Epithelial cell of proximal tubule (primary cell): ENCODE measurements around the gene MYH9. TPM values are rescaled to one million over a fixed set of nuclear protein-coding genes. Genes with fewer than 3 reads are reported as not detected.
A peak's percentile ranks its signal among the peaks of the same experiment; 100 is the strongest.
"Not testable (repeated sequence)": the region's sequence is repeated elsewhere in the genome, so short reads cannot be mapped to it uniquely, and the experiment has no call there.

ENCODE experiments used
- DNase-seq: peaks from one replicate; pipeline ENCODE4 v3.0.0-alpha.2; 2011; ENCODE audit warnings: low read depth
- H3K4me3 ChIP-seq: 2 replicates; pipeline ENCODE4 v1.5.1; 2011; ENCODE audit warnings: low read depth, mild to moderate bottlenecking, low read length
- total RNA-seq: library from RNA; depleted of rRNA; stranded (reverse); fragments of >200 nt; gene quantifications from 2 replicates; pipeline ENCODE4 v1.2.3, GENCODE V29; 2015
- TF ChIP-seq, protein P1 (sequence below): conservative IDR thresholded peaks from 2 replicates; pipeline ENCODE4 v1.5.1; 2012; ENCODE audit warnings: low read depth, mild to moderate bottlenecking, low read length

Gene MYH9
- total RNA-seq, 1 donor from 2014 or later, result 896 TPM

DNA sequence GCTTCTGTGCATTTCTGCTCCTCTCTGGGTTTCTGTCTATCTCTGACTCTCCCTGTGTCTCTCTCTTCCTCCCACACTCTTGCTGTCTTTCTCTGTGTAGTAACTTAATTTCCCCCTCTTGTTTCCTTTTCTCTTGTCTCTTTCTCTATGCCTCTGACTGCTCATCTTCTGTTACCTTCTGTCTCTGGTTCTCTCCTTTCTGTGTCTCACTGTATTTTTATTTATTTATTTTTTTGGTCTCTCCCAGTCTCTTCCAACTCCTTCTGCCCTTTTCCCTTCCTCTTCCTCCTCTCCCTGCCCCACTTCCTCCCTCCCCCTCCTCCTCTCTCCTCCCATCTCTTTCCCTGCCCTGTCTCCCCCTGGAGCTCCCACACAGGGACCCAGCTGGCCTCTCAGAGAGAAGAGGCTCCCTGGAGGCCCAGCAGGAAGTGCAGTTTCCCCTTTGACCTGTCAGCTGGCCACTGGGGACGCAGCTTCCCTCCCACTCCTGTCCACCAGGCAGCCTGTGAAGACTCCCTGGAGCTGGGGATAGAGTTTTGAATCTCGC is 38.3 kb upstream of the MYH9 start:
- H3K4me3 ChIP-seq, result no peak overlapping the region
- TF ChIP-seq, protein P1, sequence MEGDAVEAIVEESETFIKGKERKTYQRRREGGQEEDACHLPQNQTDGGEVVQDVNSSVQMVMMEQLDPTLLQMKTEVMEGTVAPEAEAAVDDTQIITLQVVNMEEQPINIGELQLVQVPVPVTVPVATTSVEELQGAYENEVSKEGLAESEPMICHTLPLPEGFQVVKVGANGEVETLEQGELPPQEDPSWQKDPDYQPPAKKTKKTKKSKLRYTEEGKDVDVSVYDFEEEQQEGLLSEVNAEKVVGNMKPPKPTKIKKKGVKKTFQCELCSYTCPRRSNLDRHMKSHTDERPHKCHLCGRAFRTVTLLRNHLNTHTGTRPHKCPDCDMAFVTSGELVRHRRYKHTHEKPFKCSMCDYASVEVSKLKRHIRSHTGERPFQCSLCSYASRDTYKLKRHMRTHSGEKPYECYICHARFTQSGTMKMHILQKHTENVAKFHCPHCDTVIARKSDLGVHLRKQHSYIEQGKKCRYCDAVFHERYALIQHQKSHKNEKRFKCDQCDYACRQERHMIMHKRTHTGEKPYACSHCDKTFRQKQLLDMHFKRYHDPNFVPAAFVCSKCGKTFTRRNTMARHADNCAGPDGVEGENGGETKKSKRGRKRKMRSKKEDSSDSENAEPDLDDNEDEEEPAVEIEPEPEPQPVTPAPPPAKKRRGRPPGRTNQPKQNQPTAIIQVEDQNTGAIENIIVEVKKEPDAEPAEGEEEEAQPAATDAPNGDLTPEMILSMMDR, result no peak
- DNase-seq, result no peak

DNA sequence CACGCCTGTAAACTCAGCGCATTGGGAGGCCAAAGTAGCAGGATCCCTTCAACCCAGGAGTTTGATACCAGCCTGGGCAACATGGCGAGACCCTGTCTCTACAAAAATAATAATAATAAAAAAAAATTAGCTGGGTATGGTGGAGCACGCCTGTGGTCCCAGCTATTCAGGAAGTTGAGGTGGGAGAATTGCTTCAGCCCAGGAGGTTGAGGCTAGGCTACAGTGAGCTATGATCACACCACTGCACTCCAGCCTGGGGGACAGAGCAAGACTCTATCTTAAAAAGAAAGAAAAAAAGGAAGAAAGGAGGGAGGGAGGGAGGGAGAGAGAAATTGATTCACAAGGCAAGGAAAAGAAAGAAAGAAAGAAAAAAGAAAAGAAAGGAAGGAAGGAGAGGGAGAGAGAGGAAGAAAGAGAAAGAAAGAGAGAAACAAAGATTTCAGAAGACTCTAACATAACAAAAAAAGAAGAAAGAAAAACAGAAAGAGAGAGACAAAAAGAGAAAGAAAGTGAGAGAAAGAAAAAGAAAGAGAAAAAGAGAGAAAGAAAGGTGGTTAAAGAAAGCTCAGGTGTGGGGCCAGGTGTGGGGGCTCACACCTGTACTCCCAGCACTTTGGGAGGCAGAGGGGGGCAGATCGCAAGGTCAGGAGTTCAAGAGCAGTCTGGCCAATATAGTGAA is 37.3 kb upstream of the MYH9 start:
- H3K4me3 ChIP-seq, result no peak overlapping the region
- TF ChIP-seq, protein P1, result no peak
- no peak for DNase-seq

DNA sequence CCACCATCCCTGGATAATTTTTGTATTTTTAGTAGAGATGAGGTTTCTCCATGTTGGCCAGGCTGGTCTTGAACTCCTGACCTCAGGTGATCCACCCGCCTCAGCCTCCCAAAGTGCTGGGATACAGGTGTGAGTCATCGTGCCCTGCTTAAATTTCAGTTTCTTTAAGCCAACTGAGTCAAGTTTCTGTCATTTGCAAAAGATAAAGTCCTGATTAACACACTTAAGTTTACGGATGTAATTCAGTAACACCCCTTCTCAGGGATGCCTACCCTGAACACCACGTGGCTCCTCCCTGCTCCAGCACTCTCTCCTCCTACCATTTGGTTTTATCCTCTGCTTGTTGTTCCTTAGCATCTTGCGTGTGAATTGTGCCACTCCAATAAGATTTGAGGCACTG is 36.7 kb upstream of the MYH9 start:
- H3K4me3 ChIP-seq, DNase-seq: not testable (repeated sequence)

DNA sequence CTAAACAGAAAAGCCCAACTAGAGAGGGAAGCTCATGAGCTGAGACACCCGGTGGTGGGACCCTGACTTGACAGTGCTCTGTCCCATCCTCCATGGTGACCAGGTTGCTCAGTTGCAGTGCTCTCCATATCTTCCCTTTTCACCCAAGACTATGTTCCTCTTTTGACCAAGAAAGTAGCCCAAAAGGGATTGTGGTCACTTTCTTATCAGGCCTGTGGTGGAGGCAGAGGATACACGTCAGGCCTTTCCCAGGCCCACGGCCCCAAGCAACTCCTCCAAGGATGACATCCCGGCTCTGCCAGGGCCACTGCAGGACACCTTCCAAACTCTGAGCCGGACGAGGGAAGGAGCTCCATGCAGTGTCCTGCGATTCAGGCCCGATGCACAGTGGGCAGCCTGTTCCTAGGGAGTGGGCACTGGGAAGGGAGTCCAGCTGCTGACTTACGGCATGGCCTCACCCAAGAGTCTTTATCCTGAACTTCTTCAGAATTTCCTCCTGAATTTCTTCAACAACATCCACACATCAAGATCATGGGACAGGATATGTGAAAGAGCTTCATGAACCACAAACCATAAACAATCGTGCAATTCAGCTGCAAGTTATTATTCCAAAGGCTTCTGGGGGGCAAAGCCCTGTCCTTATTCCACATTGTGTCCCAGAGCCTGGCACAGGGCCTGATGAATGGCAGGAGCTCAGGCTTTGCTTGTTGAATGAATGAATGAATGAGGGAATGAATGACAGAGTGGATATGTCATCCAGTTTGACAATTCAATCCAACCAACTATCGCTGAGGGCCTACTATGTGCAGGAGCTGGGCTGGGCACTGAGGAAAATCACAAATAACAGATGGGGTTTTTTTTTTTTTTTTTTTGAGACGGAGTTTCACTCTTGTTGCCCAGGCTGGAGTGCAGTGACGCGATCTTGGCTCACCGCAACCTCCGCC is 36.0 kb upstream of the MYH9 start:
- no peak overlapping the region for H3K4me3 ChIP-seq
- TF ChIP-seq, protein P1, result no peak
- DNase-seq, result no peak

DNA sequence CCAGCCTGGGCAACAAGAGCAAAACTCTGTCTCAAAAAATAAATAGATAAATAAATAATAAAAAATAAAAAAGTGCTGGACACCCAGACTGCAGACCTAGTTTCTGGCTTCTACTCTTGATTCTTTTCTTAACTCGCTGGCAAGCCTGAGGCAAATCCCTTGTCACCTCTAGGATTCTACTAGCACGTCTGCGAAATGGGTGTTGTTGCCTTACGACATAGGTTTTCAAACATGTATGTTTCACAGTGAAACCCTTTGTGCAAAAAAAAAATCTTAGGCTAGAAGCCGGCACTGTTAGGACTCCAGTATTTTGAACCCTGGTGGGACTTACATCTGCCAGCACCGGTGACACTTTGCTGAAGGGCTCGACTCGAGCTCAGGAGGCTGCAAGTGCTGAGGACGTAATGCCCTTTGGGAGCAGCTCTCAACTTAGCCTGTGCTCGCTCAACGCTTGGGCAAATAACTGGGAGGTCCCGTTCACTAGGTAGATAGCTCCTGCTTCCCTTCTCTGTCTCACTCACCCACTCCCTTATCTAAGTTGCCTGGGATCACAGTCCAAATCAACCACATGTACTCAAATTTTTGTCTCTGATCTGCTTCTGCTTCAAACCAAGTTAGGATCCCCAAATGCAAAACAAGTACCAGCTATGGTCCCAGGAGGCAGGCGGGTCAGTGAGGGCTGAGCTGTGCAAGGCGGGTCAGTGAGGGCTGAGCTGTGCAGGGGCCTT is 34.7 kb upstream of the MYH9 start:
- no peak overlapping the region for H3K4me3 ChIP-seq
- TF ChIP-seq, protein P1, result no peak
- no peak for DNase-seq

DNA sequence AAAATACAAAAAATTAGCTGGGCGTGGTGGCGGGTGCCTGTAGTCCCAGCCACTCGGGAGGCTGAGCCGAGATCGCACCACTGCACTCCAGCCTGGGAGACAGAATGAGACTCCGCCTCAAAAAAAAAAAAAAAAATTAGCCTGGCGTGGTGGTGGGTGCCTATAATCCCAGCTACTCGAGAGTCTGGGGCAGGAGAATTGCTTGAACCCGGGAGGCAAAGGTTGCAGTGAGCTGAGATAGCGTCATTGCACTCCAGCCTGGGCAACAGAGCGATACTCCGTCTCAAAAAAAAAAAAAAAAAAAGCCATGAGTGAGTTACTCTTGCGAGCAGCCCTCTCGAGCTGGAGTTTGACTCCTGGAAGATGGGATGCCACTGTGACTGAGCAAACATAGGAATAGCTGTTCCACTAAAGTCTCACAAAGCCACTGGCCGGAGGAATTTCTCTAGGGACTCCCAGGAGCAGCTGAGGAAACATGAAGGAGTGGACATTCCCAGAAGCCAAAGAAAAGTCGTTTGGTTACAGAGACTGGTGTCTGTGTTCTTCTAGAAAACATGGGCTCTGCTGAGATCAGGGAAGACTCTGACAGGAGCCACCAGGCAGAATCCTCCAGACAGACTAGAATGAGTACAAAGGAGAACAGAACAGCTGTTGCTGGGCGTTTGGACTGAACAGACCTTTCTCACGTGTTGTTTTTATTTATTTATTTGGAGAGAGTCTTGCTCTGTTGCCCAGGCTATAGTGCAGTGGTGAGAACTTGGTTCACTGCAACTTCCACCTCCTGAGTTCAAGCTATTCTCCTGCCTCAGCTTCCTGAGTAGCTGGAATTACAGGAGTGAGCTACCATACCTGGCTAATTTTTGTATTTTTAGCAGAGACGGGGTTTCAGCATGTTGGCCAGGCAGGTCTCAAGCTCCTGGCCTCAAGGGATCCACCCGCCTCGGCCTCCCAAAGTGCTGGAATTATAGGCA is 32.4 kb upstream of the MYH9 start:
- H3K4me3 ChIP-seq, result peak overlapping the region; percentile 23
- TF ChIP-seq, protein P1, result no peak
- DNase-seq, result no peak
